ENCODE results near the gene EDEM3.
"Not testable (repeated sequence)": the region's sequence is repeated elsewhere in the genome, so short reads cannot be mapped to it uniquely, and the experiment has no call there.

EDEM3 gene

DNA sequence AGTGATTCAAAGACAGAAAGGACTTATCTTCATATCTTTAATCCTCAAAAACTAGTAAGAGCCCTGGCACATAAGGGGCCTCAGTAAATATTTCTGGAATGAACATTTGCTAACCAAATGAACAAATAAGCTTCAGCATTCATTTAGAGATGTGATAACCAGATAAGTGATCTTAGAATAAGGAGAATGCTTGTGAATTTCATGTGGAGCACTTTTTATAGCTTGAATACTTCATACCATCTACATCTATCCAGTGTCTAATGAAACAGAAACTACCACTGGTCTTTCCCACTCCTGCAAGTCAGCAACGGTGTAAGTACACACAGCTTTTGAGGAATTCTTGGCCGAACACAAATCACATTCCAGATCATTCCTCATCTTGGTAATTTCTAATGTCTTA lies 38.5 kb downstream of the EDEM3 start:
- no peak for DNase-seq

DNA sequence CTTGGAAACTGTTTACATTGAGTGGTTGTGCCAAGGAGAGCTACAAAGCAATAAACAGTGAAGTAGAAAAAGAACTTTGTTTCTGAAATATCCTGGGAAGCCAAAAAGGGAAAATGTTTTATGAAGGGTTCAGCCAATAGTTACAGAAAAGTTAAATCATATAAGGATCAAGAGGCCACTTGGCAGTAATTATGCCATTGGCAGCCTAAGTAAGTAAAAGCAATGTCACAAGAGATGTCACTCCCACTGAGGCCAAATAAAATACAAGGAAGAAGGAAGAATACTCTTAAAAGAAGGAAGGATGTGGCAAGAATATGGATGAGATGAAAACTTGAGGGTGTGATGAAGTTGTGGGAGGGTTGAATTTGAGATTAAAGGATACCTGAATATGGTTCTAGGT lies 45.2 kb downstream of the EDEM3 start:
- no peak for DNase-seq

GRCh38 chr1:184708084-184708676 lies 46.5 kb downstream of the EDEM3 start:
- DNase-seq: no peak

GRCh38 chr1:184705271-184705670 lies 49.4 kb downstream of the EDEM3 start:
- DNase-seq: no peak

- DNase-seq: no peak
Observed at GRCh38 chr1:184701816-184702215, 52.8 kb downstream of the EDEM3 start.

DNA sequence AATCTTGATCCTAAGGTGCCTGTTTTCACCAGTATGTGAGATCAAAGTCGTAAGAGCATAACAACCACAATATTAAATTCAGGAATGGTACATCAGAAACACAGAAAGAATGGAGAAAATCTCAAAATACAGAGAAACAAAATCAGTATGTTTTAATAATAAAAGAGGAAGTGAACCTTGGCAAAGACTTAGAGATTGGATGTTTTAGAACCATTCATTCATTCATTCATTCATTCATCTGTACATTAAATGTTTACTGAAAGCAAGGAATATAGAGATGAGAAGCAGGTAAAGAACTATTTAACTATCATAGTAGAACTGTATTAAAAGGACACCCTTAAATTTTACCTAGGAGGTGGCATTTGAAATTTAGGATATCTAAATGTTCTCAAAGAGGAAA lies 55.7 kb downstream of the EDEM3 start:
- no peak for DNase-seq

DNA sequence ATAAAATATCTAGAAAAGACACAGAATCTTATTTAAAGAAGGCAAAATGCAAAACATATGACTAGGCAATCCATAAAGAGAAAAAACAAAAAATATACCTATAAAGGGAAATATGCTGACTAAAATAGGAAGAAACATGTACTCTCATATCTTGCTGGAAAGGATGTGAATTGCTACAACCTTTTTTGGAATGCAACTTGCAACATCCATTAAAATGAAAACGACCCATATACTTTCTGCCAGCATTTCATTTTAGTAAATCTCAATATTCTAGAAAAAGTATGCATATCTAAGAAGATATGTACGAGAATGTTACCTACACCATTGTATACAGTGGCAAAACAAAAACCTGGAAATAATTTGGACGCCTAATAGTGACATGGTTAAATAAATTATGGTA lies 56.6 kb downstream of the EDEM3 start:
- no peak for DNase-seq

DNA sequence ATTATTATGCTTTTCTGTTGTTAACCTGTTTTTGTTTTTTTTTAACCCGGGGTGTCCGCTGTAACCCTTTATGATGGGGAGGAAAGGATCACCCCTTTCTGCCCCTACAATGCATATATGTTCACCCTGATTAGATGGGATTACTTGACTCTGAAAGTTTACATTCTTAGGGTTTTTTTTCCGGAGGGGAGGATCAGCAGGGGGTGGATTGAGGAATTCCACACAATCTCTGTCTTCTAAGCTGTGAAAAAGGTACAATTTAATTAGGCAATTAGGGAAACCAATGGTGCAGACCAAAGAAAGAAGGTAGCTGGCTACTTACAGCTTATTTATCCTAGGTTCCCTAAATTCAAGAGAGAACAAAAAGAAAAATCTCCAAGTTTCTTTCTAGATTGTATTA lies 58.3 kb downstream of the EDEM3 start:
- DNase-seq: no peak

DNA sequence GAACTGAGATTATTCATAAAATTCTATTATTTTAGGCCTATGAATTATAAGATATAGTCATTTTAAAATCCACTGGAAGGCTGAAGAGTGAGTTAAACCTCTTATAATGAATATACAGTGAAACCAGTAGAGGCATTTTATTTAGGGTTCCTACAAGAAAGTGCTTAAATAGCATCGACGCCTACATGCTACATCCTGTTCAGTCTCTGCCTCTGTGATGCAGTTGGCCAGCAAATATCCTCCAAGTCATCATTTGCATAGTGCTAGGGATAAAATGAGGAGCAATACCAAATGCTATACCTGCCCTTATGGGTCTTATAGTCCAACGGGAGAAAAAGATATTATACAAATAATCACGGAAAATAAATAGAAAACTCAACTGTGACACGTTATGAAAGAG lies 59.6 kb downstream of the EDEM3 start:
- DNase-seq: no peak

GRCh38 chr1:184693011-184693410 lies 61.6 kb downstream of the EDEM3 start:
- DNase-seq: no peak

DNA sequence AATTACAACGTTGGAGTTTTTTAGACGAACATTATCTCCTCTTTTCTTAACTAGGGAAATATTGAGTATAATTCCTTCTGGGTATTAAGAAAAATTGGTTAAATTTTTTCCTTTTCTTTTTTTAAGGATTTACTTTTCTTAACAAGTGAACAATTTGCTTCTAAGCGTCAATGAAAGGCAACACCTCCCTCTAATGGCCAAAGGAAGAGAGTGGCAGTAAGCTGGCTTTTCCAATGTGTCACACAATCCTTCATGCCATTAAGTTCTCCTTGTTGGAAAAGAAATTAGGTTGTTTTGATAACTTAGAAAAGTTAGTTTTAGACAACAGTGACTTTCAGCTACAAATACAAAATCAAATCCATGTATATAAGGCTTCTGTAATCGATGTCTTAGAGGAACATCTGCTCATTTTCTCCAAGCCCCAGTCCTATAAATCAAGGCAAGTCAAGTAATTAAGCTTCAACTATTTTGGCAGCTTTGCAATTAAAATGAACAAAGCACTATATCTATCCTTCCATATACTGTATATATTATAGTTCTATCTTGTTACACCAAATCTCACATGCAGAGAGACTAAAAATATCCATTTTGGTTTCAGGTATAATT lies 62.8 kb downstream of the EDEM3 start:
- no peak for DNase-seq

- no peak for DNase-seq
Observed at GRCh38 chr1:184686540-184686939, 68.1 kb downstream of the EDEM3 start.

GRCh38 chr1:184685116-184685515 lies 69.5 kb downstream of the EDEM3 start:
- no peak for DNase-seq

- DNase-seq: no peak
Observed at GRCh38 chr1:184684285-184685074, 70.2 kb downstream of the EDEM3 start.

- DNase-seq: no peak
Observed at GRCh38 chr1:184682956-184683355, 71.7 kb downstream of the EDEM3 start.

DNA sequence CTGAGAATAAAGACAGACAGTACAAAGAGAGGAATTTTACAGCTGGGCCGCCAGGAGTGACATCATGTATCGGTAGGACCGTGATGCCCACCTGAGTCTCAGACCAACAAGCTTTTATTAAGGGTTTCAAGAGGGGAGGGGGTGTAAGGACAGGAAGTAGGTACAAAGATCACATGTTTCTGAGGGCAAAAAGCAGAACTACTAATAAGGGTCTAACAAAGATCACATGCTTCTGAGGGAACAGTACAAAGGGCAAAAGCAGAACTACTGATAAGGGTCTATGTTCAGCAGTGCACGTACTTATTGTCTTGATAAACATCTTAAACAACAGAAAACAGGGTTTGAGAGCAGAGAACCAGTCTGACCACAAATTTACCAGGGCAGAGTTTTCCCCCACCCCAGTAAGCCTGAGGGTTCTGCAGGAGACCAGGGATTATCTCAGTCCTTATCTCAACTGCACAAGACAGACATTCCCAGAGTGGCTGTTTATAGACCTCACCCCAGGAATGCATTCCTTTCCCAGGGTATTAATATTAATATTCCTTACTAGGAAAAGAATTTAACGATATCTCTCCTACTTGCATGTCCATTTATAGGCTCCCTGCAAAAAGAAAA lies 73.9 kb downstream of the EDEM3 start:
- DNase-seq: not testable (repeated sequence)

GRCh38 chr1:184679472-184679871 lies 75.2 kb downstream of the EDEM3 start:
- not testable (repeated sequence) for DNase-seq

GRCh38 chr1:184677344-184677743 lies 77.3 kb downstream of the EDEM3 start:
- DNase-seq: no peak

- no peak for DNase-seq
Observed at GRCh38 chr1:184673305-184673704, 81.4 kb downstream of the EDEM3 start.

DNA sequence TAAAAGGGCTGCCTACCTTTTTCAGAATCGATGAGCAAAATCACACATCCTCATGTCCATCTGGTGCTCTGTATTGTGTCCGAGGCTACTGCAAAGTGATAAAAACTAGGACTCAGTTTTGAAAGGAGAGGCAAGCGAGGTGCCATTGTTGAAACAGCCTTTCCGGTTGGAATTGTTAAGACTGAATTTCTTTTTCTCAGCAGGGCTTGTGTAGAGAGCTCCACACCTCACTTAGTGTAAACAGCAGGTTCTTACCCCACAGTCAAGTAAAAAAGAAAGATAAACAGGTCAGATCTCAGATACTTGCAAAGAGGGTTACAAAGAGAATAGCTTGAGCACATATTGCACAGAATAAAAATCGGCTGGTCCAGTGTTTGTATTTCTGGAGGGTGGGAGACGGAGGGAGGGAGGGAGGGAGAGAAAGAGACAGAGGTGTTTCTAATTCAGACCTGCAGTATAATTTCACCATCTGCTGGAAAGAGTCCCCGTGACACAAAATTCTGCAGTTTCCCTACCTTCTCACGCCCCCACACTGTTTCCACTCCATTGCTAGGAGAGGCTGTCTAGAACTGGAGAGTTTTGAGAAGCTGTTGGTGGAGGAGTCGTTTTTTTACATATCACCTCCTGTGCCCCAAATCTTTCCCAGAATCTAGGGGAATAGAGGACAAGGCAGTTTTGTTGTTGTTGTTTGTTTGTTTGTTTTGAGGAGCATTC lies 82.5 kb downstream of the EDEM3 start:
- no peak for DNase-seq

DNA sequence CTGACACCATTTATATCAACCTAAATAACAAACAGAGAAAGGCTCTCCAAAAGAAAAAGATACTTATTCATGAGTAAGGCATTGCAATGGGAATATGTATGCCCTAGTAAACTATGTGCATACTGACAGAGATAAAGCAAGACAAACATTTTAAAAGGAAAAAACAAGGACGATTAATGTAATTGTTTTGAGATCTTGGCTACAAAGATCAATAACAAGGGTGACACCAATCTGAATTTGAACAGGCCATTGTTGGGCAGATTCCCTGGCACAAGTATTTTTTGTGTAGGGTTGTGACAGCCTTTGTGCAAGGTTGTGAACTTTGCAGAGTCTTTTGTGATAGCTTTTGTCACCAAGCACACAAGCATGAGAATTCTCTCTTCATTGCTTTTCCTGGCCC lies 85.3 kb downstream of the EDEM3 start:
- DNase-seq: no peak

GRCh38 chr1:184665360-184665759 lies 89.3 kb downstream of the EDEM3 start:
- no peak for DNase-seq

- no peak for DNase-seq
Observed at GRCh38 chr1:184664661-184665060, 90.0 kb downstream of the EDEM3 start.
